ENCODE results near the gene CLEC16A.

The CLEC16A gene

DNA sequence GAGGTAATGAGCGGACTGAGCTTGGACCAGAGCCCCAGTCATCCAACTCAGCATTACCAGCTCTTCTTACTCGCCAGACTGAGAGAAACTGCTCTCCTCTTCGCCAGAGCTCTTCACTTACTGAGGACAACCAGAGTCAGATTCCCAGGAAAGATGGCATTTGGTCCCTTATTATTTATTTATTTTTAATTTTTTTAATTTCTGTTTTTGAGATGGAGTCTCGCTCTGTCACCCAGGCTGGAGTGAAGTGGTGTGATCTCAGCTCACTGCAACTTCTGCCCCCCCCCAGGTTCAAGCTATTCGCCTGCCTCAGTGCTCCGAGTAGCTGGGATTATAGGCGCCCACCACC, 25.4 kb upstream of the CLEC16A start:
- TF ChIP-seq TCF12 (IDR thresholded peaks at IDR 0.05; ENCODE audit: low read depth) = no peak
- TF ChIP-seq CEBPB (IDR thresholded peaks at IDR 0.05) = no peak
- no peak for TF ChIP-seq CREB1 (IDR thresholded peaks at IDR 0.05; ENCODE audit: low read depth)
- no peak for TF ChIP-seq EP300 (IDR thresholded peaks at IDR 0.05; ENCODE audit: borderline replicate concordance)
- TF ChIP-seq ZBTB7A (IDR thresholded peaks at IDR 0.05; ENCODE audit: low read depth) = no peak
- TF ChIP-seq FOXM1 (IDR thresholded peaks at IDR 0.05; ENCODE audit: borderline replicate concordance, low read depth) = no peak
- TF ChIP-seq, protein P1, sequence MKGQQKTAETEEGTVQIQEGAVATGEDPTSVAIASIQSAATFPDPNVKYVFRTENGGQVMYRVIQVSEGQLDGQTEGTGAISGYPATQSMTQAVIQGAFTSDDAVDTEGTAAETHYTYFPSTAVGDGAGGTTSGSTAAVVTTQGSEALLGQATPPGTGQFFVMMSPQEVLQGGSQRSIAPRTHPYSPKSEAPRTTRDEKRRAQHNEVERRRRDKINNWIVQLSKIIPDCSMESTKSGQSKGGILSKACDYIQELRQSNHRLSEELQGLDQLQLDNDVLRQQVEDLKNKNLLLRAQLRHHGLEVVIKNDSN (IDR thresholded peaks at IDR 0.05) = no peak
- TF ChIP-seq TEAD4 (IDR thresholded peaks at IDR 0.05) = no peak
- no peak for TF ChIP-seq RAD21 (IDR thresholded peaks at IDR 0.05; ENCODE audit: low read depth)

DNA sequence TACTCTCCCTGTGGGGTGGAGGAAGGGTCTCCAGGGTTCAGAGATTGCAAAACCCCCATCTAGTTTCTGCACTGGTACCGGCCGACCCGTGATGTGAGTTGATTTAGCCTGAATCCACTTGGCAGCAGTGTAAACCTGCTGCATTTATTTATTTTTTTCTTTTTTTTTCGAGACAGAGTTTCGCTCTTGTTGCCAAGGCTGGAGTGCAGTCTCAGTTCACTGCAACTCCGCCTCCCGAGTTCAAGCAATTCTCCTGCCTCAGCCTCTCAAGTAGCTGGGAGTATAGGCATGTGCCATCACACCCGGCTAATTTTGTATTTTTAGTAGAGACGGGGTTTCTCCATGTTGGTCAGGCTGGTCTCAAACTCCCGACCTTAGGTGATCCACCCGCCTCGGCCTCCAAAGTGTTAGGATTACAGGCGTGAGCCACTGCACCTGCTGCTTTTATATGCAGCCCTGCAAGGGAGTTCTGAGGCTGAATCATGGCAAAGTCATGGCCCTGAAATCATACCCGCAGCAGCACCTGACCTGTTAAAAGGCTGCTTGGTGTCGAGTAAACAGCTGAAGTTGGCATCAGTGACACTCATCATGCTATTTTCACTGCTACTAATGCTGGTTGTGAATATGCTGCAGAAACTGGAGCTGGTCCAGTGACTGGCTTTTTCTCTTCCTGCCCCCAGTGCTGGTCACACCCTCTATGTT, 23.5 kb upstream of the CLEC16A start:
- TF ChIP-seq, protein P2, sequence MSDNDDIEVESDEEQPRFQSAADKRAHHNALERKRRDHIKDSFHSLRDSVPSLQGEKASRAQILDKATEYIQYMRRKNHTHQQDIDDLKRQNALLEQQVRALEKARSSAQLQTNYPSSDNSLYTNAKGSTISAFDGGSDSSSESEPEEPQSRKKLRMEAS (IDR thresholded peaks at IDR 0.05) = no peak
- TF ChIP-seq ZBTB7A (IDR thresholded peaks at IDR 0.05; ENCODE audit: low read depth) (no peak), TAF1 (IDR thresholded peaks at IDR 0.05; ENCODE audit: low read depth) (no peak), TCF12 (IDR thresholded peaks at IDR 0.05; ENCODE audit: low read depth) (no peak), TEAD4 (IDR thresholded peaks at IDR 0.05) (no peak), EGR1 (IDR thresholded peaks at IDR 0.05) (no peak), CREB1 (IDR thresholded peaks at IDR 0.05; ENCODE audit: low read depth) (no peak), CEBPB (IDR thresholded peaks at IDR 0.05) (no peak), FOXM1 (IDR thresholded peaks at IDR 0.05; ENCODE audit: borderline replicate concordance, low read depth) (no peak), RAD21 (IDR thresholded peaks at IDR 0.05; ENCODE audit: low read depth) (no peak), NFIC (IDR thresholded peaks at IDR 0.05) (no peak), YY1 (IDR thresholded peaks at IDR 0.05; ENCODE audit: low read depth) (no peak), EP300 (IDR thresholded peaks at IDR 0.05; ENCODE audit: borderline replicate concordance) (no peak)
- TF ChIP-seq, protein P1 (IDR thresholded peaks at IDR 0.05) = no peak
- TF ChIP-seq, protein P3, sequence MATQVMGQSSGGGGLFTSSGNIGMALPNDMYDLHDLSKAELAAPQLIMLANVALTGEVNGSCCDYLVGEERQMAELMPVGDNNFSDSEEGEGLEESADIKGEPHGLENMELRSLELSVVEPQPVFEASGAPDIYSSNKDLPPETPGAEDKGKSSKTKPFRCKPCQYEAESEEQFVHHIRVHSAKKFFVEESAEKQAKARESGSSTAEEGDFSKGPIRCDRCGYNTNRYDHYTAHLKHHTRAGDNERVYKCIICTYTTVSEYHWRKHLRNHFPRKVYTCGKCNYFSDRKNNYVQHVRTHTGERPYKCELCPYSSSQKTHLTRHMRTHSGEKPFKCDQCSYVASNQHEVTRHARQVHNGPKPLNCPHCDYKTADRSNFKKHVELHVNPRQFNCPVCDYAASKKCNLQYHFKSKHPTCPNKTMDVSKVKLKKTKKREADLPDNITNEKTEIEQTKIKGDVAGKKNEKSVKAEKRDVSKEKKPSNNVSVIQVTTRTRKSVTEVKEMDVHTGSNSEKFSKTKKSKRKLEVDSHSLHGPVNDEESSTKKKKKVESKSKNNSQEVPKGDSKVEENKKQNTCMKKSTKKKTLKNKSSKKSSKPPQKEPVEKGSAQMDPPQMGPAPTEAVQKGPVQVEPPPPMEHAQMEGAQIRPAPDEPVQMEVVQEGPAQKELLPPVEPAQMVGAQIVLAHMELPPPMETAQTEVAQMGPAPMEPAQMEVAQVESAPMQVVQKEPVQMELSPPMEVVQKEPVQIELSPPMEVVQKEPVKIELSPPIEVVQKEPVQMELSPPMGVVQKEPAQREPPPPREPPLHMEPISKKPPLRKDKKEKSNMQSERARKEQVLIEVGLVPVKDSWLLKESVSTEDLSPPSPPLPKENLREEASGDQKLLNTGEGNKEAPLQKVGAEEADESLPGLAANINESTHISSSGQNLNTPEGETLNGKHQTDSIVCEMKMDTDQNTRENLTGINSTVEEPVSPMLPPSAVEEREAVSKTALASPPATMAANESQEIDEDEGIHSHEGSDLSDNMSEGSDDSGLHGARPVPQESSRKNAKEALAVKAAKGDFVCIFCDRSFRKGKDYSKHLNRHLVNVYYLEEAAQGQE (IDR thresholded peaks at IDR 0.05; ENCODE audit: low read depth) = no peak

DNA sequence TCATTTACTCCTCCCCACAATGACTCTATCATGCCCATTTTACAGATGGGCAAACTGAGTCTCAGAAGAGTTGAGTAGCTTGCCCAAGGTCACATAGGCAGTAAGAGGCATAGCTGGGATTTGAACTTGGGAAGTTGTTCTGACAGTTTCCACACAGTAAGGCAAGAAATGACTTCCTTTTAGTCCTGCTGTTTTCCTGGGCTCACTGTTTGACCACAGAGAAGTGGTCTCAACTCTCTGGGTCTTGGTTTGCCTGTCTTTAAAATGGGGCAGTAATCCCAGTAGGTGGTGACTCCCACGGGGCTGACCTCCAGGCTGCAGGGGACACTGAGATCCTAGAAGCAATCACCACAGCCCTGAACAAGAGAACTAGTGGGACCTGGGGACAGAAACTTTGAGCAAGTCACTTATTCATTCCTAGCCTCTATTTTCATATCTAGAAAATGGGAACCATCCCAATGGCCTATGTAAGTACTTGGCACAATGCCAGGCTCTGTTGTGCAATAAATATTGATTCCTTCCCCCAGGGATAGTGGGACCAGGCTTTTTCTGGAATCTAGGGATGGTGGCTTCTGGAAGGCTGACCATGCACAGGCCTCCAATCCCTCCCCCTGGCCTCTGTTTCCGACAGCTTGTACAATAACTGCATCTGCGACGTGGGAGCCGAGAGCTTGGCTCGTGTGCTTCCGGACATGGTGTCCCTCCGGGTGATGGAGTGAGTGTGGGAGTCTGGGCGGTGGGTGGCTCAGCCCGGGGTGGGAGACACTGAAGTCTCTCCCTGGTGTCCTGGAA, 22.6 kb upstream of the CLEC16A start:
- TF ChIP-seq, protein P3 (IDR thresholded peaks at IDR 0.05; ENCODE audit: low read depth) = no peak
- TF ChIP-seq, protein P1 (IDR thresholded peaks at IDR 0.05) = no peak
- TF ChIP-seq TCF12 (IDR thresholded peaks at IDR 0.05; ENCODE audit: low read depth) (no peak), TAF1 (IDR thresholded peaks at IDR 0.05; ENCODE audit: low read depth) (no peak), CEBPB (IDR thresholded peaks at IDR 0.05) (peak; percentile 86), ZBTB7A (IDR thresholded peaks at IDR 0.05; ENCODE audit: low read depth) (no peak), NFIC (IDR thresholded peaks at IDR 0.05) (peak; percentile 80), EGR1 (IDR thresholded peaks at IDR 0.05) (no peak)

DNA sequence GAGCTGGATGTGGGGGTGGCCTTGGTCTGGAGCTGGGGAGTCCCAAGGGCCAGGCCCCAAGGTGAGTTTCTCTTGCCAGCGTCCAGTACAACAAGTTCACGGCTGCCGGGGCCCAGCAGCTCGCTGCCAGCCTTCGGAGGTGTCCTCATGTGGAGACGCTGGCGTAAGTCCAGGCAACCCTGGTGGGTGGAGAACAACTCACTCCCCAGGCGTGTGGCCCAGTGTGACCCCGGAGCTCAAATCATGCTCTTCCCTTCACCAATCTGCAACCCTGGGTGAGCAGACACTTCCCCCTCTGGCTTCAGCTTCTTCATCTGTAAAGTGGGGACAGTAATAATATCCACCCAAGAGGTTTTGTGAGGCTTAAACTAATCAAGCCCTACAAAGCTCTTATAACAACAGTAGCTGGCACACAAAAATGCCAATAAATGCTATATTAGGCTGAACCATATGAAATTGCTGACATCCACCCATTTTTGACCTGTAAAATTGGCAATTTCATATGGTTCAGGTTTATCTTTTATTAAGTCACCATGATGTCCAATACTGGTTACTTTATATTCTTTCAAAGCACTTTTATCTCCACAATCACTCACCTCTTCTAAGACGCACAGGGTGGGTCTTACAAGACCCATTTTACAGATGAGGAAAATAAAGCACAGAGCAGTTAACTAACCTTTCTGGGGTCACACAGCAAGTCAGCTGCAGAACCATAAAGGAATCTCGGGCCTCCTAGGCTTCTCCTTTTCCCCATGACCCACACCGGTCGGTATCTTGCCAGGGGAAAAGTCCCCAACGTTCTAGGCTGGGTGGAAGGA, 21.8 kb upstream of the CLEC16A start:
- no peak for TF ChIP-seq YY1 (IDR thresholded peaks at IDR 0.05; ENCODE audit: low read depth)
- no peak for TF ChIP-seq NFIC (IDR thresholded peaks at IDR 0.05)
- TF ChIP-seq EGR1 (IDR thresholded peaks at IDR 0.05) = no peak
- TF ChIP-seq ZBTB7A (IDR thresholded peaks at IDR 0.05; ENCODE audit: low read depth) = no peak
- TF ChIP-seq CREB1 (IDR thresholded peaks at IDR 0.05; ENCODE audit: low read depth) = no peak
- TF ChIP-seq, protein P3 (IDR thresholded peaks at IDR 0.05; ENCODE audit: low read depth) = no peak
- TF ChIP-seq RAD21 (IDR thresholded peaks at IDR 0.05; ENCODE audit: low read depth) = no peak
- TF ChIP-seq, protein P1 (IDR thresholded peaks at IDR 0.05) = no peak
- no peak for TF ChIP-seq TEAD4 (IDR thresholded peaks at IDR 0.05)
- TF ChIP-seq, protein P2 (IDR thresholded peaks at IDR 0.05) = no peak
- no peak for TF ChIP-seq EP300 (IDR thresholded peaks at IDR 0.05; ENCODE audit: borderline replicate concordance)
- TF ChIP-seq TAF1 (IDR thresholded peaks at IDR 0.05; ENCODE audit: low read depth) = no peak
- no peak for TF ChIP-seq CEBPB (IDR thresholded peaks at IDR 0.05)
- no peak for TF ChIP-seq TCF12 (IDR thresholded peaks at IDR 0.05; ENCODE audit: low read depth)
- no peak for TF ChIP-seq FOXM1 (IDR thresholded peaks at IDR 0.05; ENCODE audit: borderline replicate concordance, low read depth)
